Fibroblast of lung (primary cell): Measurements from ENCODE around the gene PDLIM7.

Source experiments
- CTCF ChIP-seq, 2 donors: IDR thresholded peaks in 1 of 2; conservative IDR thresholded peaks in 1 of 2; 1 replicate in 1 of 2; 2 replicates in 1 of 2; pipeline ENCODE4 v1.5.1; 2011 to 2012; ENCODE audit warnings: low read length in 2 of 2, control low read depth in 1 of 2, inconsistent platforms in 1 of 2, low read depth in 1 of 2, mild to moderate bottlenecking in 1 of 2
- EZH2 ChIP-seq: IDR thresholded peaks from 2 replicates; pipeline ENCODE4 v1.5.1; 2012; ENCODE audit warnings: low read length, control low read depth, mild to moderate bottlenecking; ENCODE audit errors: missing control alignments

GRCh38 chr5:177536386-177536785, 39.0 kb upstream of the PDLIM7 start:
- TF ChIP-seq CTCF (conservative IDR thresholded peaks at IDR 0.05 in 1 of 2, IDR thresholded peaks at IDR 0.05 in 1 of 2; ENCODE audit: low read depth in 1 of 2, low read length in 2 of 2) (no peak), EZH2 (no peak)
